Forelimb muscle (tissue), 1 donor: Measurements from ENCODE around the gene DEFB128. TPM values are rescaled to one million over a fixed set of nuclear protein-coding genes. Genes with fewer than 3 reads are reported as not detected.

Experiments
- DNase-seq: peaks from one replicate; pipeline ENCODE4 v3.0.0-alpha.2; 2013; ENCODE audit warnings: low read depth
- polyA plus RNA-seq: library from polyadenylated mRNA; unstranded; fragments of 120-200 nt; gene quantifications from one replicate; pipeline ENCODE4 v1.2.1, GENCODE V29; 2013; ENCODE audit not compliant: insufficient read length

The DEFB128 gene
- polyA plus RNA-seq, 1 donor, result not detected

DNA sequence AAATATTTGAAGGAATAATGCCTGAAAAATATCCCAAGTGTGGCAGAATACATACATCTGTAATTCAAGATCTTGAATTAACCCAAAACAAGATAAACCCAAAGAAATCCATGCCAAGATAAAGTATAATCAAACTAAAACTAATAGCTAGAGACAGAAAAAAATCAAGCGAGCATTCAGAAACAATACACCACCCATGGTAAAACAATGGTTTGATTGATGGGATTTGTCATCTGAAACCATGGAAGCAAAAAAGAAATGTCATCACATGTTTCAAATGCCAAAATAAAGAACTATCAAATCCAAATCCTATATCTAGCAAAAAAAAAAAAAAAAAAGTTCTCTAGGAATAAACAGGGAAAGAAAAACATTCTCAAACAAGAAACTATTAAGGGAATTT is 37.4 kb downstream of the DEFB128 start:
- no peak for DNase-seq

GRCh38 chr20:145877-146276 is 43.6 kb downstream of the DEFB128 start:
- DNase-seq, result no peak

DNA sequence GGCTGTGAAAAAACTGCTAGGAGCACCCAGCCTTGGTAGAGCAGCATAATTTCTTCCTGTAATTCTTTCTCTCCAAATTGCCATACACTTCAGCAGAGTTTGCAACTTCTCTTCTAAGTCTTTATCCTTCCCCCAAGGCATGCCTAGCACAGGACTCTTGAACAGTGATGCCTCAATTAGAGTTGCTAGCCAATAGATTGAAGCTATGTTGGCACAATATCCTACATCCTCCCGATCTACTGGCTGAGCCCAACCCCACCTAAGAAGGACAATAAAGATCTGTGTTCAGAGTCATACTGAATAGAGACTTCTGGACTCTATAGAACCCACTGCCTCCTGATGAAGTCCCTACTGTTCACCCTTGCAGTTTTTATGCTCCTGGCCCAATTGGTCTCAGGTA is 47.2 kb downstream of the DEFB128 start, which contains the start of gene DEFB126:
DEFB126 (plus strand) TSS at position 301 of the 400 bp plus-strand sequence; CDS start at position 340, 39 bp downstream.
- no peak for DNase-seq

Other genes with a start within 250 kb of the DEFB128 start
- not detected for gene DEFB125, start 102.0 kb downstream of the DEFB128 start, polyA plus RNA-seq
- not detected for gene DEFB126, start 47.1 kb downstream of the DEFB128 start, polyA plus RNA-seq
- gene DEFB127, start 32.3 kb downstream of the DEFB128 start, polyA plus RNA-seq, result not detected
- not detected for gene DEFB129, start 37.5 kb upstream of the DEFB128 start, polyA plus RNA-seq
- not detected for gene DEFB132, start 68.0 kb upstream of the DEFB128 start, polyA plus RNA-seq
- gene C20orf96, start 101.0 kb upstream of the DEFB128 start, polyA plus RNA-seq, result 11.3 TPM
- 27.1 TPM for gene ZCCHC3, start 107.9 kb upstream of the DEFB128 start, polyA plus RNA-seq
- gene SOX12, start 135.8 kb upstream of the DEFB128 start, polyA plus RNA-seq, result 24.1 TPM
- 24.4 TPM for gene NRSN2, start 157.4 kb upstream of the DEFB128 start, polyA plus RNA-seq
- gene TRIB3, start 191.0 kb upstream of the DEFB128 start, polyA plus RNA-seq, result 2.9 TPM
- 48.3 TPM for gene RBCK1, start 218.6 kb upstream of the DEFB128 start, polyA plus RNA-seq